SU-DHL-6 (cell line): ENCODE data around the gene MRPL36.

Experiments used
- H2AFZ ChIP-seq: fragments of 200-600 bp; sonication (generic); 2 replicates; pipeline ENCODE4 v1.6.1; 2014; ENCODE audit warnings: low read depth, mild to moderate bottlenecking, moderate library complexity, mixed read lengths, antibody characterized with exemption, low read length; ENCODE audit not compliant: severe bottlenecking
- H3F3A ChIP-seq: fragments of 200-600 bp; shearing (Covaris generic); 2 replicates; pipeline ENCODE4 v1.6.0; 2016; ENCODE audit warnings: antibody characterized with exemption, mild to moderate bottlenecking; ENCODE audit not compliant: insufficient read depth
- H3K27ac ChIP-seq: fragments of 200-600 bp; sonication (generic); 2 replicates; pipeline ENCODE4 v1.5.1; 2016; ENCODE audit warnings: low read depth, mild to moderate bottlenecking, low read length, moderate library complexity, mixed read lengths
- H3K27me3 ChIP-seq: fragments of 200-600 bp; sonication (generic), shearing (Covaris generic); 2 replicates; pipeline ENCODE4 v1.6.0; 2014; ENCODE audit warnings: mild to moderate bottlenecking, low read length
- H3K36me3 ChIP-seq: fragments of 200-600 bp; sonication (generic); 2 replicates; pipeline ENCODE4 v1.6.1; 2014; ENCODE audit warnings: mild to moderate bottlenecking, low read length, mixed read lengths
- H3K4me2 ChIP-seq: fragments of 300-600, 200-600 bp; shearing (Covaris generic), sonication (generic); 2 replicates; pipeline ENCODE4 v1.6.0; 2014; ENCODE audit warnings: low read length, low read depth, mild to moderate bottlenecking; ENCODE audit not compliant: poor library complexity, severe bottlenecking
- H3K4me3 ChIP-seq: fragments of 200-600 bp; sonication (generic); 2 replicates; pipeline ENCODE4 v1.5.1; 2014; ENCODE audit warnings: antibody characterized with exemption, low read length, mild to moderate bottlenecking, mixed read lengths; ENCODE audit not compliant: insufficient read depth, poor library complexity, severe bottlenecking
- H3K79me2 ChIP-seq: fragments of 200-600 bp; sonication (generic); 2 replicates; pipeline ENCODE4 v1.6.1; 2014; ENCODE audit warnings: mild to moderate bottlenecking, low read length, moderate library complexity; ENCODE audit not compliant: insufficient read depth
- H3K9ac ChIP-seq: fragments of 200-600 bp; sonication (generic); 2 replicates; pipeline ENCODE4 v1.7.0; 2014; ENCODE audit warnings: mild to moderate bottlenecking, low read length
- H3K9me2 ChIP-seq: fragments of 200-600 bp; sonication (generic); replicated peaks from 2 replicates; pipeline ENCODE4 v1.6.1; 2014; ENCODE audit warnings: low read length; ENCODE audit not compliant: insufficient read depth
- H3K9me3 ChIP-seq: fragments of 200-600 bp; sonication (generic); 2 replicates; pipeline ENCODE4 v1.6.1; 2014; ENCODE audit warnings: low read length, mixed read lengths; ENCODE audit not compliant: insufficient read depth
- H4K20me1 ChIP-seq: fragments of 200-600 bp; sonication (generic); 2 replicates; pipeline ENCODE4 v1.6.1; 2014; ENCODE audit warnings: low read depth, mild to moderate bottlenecking, antibody characterized with exemption, low read length, moderate library complexity, mixed read lengths
- CTCF ChIP-seq: fragments of 200-600 bp; sonication (generic); IDR thresholded peaks from one replicate; pipeline ENCODE4 v1.5.1; 2017; ENCODE audit warnings: antibody characterized with exemption, mild to moderate bottlenecking, low read length, moderate library complexity; ENCODE audit not compliant: insufficient read depth, poor library complexity, severe bottlenecking
- EZH2phosphoT487 ChIP-seq: fragments of 200-600 bp; sonication (generic), shearing (Covaris generic); conservative IDR thresholded peaks from 2 replicates; pipeline ENCODE4 v1.6.1; 2018; ENCODE audit warnings: mild to moderate bottlenecking, antibody characterized with exemption, low read length, moderate library complexity, mixed read lengths

MRPL36 gene

GRCh38 chr5:1763548-1763911 lies 36.1 kb downstream of the MRPL36 start:
- H3K4me2 ChIP-seq: no peak overlapping the region
- no peak overlapping the region for H3K4me3 ChIP-seq
- no peak for TF ChIP-seq EZH2phosphoT487
- peak; percentile 58 for TF ChIP-seq CTCF
- no peak overlapping the region for H3K27ac ChIP-seq
- peaks cover 9% of the 10 kb centered on the region; the same call in 1 of the 2 replicates for H3K9me3 ChIP-seq
- H3K36me3 ChIP-seq: 0 out of 2 replicates have a peak, but pooled peaks cover 3% of the 10 kb centered on the region
- H3K9me2 ChIP-seq: no peaks in the 10 kb centered on the region
- H2AFZ ChIP-seq: no peak overlapping the region
- no peaks in the 10 kb centered on the region for H3K27me3 ChIP-seq
- no peaks in the 10 kb centered on the region for H3K79me2 ChIP-seq
- H4K20me1 ChIP-seq: no peaks in the 10 kb centered on the region
- H3K9ac ChIP-seq: no peak overlapping the region
- 0 out of 2 replicates have a peak, but pooled peaks cover 6% of the 10 kb centered on the region for H3F3A ChIP-seq

- Histone ChIP-seq H3K27me3 (no peaks in the 10 kb centered on the region), H4K20me1 (no peaks in the 10 kb centered on the region), H3K4me3 (no peak overlapping the region), H3K36me3 (0 out of 2 replicates have a peak, but pooled peaks cover 3% of the 10 kb centered on the region), H3K79me2 (no peaks in the 10 kb centered on the region), H3F3A (0 out of 2 replicates have a peak, but pooled peaks cover 6% of the 10 kb centered on the region), H3K9ac (no peak overlapping the region), H3K27ac (no peak overlapping the region), H3K9me2 (no peaks in the 10 kb centered on the region), H3K9me3 (peaks cover 11% of the 10 kb centered on the region; the same call in 1 of the 2 replicates), H3K4me2 (no peak overlapping the region), H2AFZ (no peak overlapping the region)
- TF ChIP-seq EZH2phosphoT487 (no peak), CTCF (no peak)
Observed at GRCh38 chr5:1762883-1763547, 36.6 kb downstream of the MRPL36 start.

GRCh38 chr5:1762121-1762882 lies 37.3 kb downstream of the MRPL36 start:
- Histone ChIP-seq H3K9ac (no peak overlapping the region), H3K4me2 (no peak overlapping the region), H3K4me3 (no peak overlapping the region), H4K20me1 (no peaks in the 10 kb centered on the region), H3K36me3 (0 out of 2 replicates have a peak, but pooled peaks cover 3% of the 10 kb centered on the region), H3K27me3 (no peaks in the 10 kb centered on the region), H3K9me2 (no peaks in the 10 kb centered on the region), H3K79me2 (no peaks in the 10 kb centered on the region), H3K27ac (no peak overlapping the region), H3F3A (0 out of 2 replicates have a peak, but pooled peaks cover 6% of the 10 kb centered on the region), H3K9me3 (peaks cover 11% of the 10 kb centered on the region; the same call in 1 of the 2 replicates), H2AFZ (no peak overlapping the region)
- TF ChIP-seq EZH2phosphoT487 (no peak), CTCF (no peak)
